Sigmoid colon (tissue), 4 donors: ENCODE measurements around the gene SLC19A1.

Source experiments
- POLR2AphosphoS5 ChIP-seq, 4 donors: sonication (generic); formaldehyde crosslinking; IDR thresholded peaks; one replicate each; pipeline ENCODE4 v1.6.1; 2017; ENCODE audit warnings: antibody characterized with exemption in 4 of 4
- TF ChIP-seq, protein P1 (sequence below), 4 experiments: fragments of 450-650 bp in 3 of 4; fragments of 200-600 bp in 1 of 4; IDR thresholded peaks; one replicate each; pipeline ENCODE4 v1.5.1; 2016 to 2019; ENCODE audit warnings: antibody characterized with exemption in 4 of 4, mild to moderate bottlenecking in 3 of 4, moderate library complexity in 2 of 4

DNA sequence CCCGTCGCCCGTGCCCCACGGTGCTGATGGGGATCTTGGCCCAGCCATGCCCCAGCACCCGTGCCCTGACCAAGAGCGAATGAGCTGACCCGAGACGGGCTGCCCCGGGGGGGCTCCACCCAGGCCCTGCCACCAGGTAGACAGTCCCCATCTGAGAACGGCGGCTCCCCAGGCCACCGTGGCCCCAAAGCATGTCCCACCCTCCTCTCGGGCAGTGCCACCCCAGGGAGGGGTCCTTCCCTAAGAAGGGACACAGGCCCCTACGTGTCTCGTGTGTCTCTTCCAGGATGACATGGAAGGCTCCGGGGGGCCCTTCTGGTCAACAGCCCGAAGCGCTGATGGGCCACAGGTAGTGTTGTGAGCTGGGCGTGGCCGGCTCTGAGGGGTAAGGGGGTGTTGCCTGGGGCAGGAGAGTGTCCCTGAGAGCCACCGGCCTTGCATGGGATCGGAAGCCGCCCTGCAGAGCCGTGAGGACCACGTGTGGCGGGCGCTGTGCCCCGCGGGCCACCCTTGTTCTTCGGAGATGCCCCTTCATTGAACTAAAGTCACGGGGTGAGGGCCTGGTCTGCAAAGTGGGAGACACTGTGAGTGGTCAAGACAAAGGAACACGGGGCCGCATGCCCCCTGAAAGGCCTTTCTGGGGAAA lies 55.0 kb downstream of the SLC19A1 start:
- TF ChIP-seq, protein P1, sequence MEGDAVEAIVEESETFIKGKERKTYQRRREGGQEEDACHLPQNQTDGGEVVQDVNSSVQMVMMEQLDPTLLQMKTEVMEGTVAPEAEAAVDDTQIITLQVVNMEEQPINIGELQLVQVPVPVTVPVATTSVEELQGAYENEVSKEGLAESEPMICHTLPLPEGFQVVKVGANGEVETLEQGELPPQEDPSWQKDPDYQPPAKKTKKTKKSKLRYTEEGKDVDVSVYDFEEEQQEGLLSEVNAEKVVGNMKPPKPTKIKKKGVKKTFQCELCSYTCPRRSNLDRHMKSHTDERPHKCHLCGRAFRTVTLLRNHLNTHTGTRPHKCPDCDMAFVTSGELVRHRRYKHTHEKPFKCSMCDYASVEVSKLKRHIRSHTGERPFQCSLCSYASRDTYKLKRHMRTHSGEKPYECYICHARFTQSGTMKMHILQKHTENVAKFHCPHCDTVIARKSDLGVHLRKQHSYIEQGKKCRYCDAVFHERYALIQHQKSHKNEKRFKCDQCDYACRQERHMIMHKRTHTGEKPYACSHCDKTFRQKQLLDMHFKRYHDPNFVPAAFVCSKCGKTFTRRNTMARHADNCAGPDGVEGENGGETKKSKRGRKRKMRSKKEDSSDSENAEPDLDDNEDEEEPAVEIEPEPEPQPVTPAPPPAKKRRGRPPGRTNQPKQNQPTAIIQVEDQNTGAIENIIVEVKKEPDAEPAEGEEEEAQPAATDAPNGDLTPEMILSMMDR (IDR thresholded peaks at IDR 0.05) = no peak
- TF ChIP-seq POLR2AphosphoS5 (IDR thresholded peaks at IDR 0.05) = no peak
